ENCODE data around the gene GALNTL6.
"Not testable (repeated sequence)": the region's sequence is repeated elsewhere in the genome, so short reads cannot be mapped to it uniquely, and the experiment has no call there.

The GALNTL6 gene

DNA sequence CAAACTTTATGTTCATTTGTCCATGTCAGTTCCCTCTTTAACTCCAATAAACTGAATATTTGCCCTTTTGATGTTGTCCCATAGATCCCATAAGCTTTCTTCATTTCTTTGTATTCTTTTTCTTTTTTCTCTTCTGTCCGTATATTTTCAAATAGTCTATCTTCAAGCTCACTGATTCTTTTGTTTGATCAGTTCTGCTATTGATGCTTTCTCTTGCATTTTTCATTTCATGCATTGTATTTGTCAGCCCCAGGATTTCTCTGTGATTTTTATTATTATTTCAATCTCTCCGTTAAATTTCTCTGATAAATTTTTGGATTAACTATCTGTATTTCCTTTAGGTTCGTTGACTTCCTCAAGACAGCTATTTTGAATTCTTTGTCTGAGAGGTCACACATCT lies 1082.5 kb downstream of the GALNTL6 start:
- no peak for DNase-seq

GRCh38 chr4:172897046-172897445 lies 1083.8 kb downstream of the GALNTL6 start:
- no peak for DNase-seq

DNA sequence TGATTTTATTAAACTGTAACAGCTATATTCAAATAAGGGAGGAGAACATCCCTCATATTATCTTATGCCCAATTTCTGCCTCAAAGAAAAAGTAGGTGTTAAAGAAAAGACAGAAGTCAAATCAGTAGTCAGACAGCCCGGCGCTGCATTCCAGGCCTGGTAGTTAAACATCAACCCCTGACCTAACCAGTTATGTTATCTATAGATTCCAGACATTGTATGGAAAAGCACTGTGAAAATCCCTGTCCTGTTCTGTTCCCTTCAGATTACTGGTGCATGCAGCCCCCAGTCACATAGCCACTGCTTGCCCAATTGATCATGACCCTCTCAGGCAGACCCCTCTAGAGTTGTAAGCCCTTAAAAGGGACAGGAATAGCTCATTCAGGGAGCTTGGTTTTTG lies 1085.5 kb downstream of the GALNTL6 start:
- no peak for DNase-seq

- DNase-seq: no peak
These were observed 1086.7 kb downstream of the GALNTL6 start for GRCh38 chr4:172899861-172900260.

- no peak for DNase-seq
These were observed 1087.7 kb downstream of the GALNTL6 start for GRCh38 chr4:172900900-172901299.

GRCh38 chr4:172912468-172912867 lies 1099.3 kb downstream of the GALNTL6 start:
- DNase-seq: not testable (repeated sequence)

- not testable (repeated sequence) for DNase-seq
These were observed 1104.2 kb downstream of the GALNTL6 start for GRCh38 chr4:172917403-172917802.

DNA sequence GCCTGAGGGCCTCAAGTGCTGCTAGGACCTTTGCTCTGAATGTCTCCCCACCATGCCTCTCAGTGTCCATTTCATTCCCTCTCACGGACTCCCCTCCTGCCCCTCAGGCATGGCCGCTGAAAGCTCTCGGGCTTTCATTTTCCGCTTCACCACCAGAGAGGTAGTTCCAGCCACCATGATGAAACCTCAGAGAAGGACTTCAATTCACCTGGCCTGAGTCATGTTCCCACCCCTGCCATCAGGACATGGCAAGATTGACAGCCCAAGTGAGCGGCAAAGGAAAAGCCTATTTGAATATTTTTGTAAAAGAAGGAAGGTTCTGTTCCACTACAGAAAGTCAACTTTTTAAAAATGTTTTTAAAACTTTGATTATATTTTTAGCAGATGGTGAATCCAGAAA lies 1106.1 kb downstream of the GALNTL6 start:
- DNase-seq: no peak

DNA sequence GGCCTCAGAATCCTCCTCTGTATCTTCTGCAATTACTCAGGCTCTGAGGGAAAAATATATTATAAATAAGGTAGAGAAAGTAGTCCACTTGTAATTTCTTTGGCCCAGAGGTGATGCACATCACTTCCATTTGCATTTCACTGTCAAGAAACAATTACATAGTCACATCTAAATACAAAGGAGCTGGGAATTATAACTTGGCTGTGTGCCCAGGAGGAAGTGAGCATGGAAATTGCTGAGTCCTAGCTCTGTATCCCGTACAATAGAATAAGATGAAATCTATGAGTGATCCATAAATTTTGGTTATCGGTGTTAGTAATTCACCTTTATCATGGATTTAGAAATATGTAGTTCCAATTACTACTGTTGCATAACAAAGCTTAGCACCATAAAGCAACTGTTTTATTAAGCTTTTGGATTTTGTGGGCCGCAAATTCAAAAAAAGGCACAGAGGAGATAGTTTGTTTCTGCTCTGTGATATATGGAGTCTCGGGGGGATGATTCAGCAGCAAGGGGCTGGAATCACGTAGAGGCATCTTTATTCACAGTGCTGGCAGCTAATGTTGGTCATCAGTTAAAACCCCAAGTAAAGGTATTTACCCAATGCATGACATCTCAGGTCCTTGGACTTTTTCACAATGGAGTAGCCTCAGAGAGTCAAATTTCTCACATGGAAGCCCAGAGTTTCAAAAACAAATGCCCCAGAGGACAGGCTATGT lies 1114.1 kb downstream of the GALNTL6 start:
- DNase-seq: no peak

GRCh38 chr4:172928347-172928746 lies 1115.1 kb downstream of the GALNTL6 start:
- no peak for DNase-seq

DNA sequence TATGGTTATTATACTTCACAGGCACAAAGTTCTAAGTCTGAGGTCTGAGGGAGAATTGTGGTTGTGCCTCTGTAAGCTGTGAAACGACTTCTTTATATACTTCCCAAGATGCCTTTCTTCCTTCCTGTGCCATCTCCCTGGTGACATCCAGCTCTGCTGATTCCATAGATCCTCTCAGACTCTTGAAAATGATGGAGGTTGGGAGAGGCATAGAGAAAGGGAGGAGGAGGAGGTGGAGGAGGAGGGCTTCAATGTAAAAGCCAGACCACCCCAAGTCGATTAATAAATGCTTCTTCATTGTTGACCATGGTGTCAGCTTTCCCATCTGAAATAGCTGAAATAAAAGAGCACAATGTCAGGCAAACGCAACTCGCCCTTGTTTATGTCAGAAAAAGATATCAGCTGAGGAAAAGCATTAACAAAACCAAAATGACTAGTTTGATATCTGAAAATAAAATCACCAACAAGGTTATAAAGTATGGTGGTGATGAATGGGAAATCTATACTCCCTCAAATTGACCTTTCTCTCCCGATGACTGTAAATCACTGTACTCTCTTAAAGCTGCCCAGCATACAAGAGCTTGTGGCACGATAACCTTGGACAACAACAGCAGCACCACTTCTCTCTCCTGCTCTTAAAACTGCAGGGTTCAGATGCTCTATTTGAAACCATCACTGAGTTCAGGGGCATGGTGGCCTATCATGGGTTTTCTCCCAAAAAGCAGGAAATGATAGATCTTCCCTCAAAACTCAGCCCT lies 1125.0 kb downstream of the GALNTL6 start:
- no peak for DNase-seq

- DNase-seq: no peak
These were observed 1125.7 kb downstream of the GALNTL6 start for GRCh38 chr4:172938870-172939269.

GRCh38 chr4:172942840-172943239 lies 1129.6 kb downstream of the GALNTL6 start:
- DNase-seq: no peak

- DNase-seq: no peak
These were observed 1132.4 kb downstream of the GALNTL6 start for GRCh38 chr4:172945611-172946010.

DNA sequence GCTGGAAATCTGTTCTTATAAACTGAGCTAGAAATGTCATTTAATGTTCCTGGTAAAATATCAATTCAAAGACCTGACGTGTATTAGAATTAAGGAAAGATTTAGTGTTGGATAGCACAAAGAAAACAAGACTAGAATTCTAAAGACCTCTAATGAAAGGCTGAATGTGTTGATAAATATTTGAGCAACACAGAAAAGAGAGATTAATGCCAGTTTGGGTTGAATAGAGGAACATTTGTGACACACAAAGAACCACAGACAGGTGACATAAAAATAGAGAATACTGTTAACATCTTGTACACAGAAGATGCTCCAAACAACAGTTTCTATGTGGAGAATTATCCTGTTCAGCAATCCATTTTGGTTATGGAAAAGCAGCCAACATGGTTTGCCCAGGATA lies 1133.3 kb downstream of the GALNTL6 start:
- no peak for DNase-seq

GRCh38 chr4:172947594-172947993 lies 1134.4 kb downstream of the GALNTL6 start:
- DNase-seq: no peak

DNA sequence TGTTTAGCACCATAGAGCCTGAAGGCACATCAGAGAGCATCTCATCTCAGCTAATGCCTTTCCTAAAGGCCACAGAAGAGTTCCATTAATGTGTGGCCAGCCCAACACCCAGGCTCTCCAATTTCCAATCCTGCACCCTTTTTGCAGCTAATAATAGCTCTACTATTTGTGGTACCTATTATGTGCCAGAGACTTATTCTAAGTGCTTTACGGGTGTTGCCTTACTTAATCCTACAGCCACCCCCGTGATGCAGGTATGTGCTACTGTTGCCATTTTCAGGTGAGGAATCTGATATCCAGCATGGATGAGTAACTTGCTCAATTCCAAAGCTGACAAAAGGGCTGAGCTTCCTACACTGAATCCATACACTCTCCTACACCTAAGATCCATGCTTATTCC lies 1137.8 kb downstream of the GALNTL6 start:
- DNase-seq: no peak

- no peak for DNase-seq
These were observed 1138.7 kb downstream of the GALNTL6 start for GRCh38 chr4:172951679-172952451.

GRCh38 chr4:172953896-172954568 lies 1140.8 kb downstream of the GALNTL6 start:
- DNase-seq: no peak

GRCh38 chr4:172956340-172956739 lies 1143.1 kb downstream of the GALNTL6 start:
- not testable (repeated sequence) for DNase-seq

DNA sequence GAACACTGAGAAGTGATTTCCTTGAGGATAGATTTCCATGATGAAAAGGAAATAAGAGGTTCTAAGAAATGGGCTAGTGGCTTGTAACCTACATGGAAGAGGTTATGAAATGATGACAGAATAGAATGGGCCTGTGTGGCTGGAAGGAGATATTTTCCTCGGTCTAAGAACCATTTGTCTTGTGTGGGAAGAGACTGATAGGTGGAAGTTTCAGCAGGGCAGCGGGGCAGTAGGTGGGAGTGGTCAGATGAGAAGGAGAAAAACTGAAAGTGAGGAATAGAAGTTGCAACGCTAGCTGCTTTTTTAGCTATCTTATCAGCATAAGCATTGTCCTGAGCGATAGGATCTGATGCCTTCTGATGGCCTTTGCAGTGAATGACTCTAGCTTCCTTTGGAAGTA lies 1144.0 kb downstream of the GALNTL6 start:
- no peak for DNase-seq

DNA sequence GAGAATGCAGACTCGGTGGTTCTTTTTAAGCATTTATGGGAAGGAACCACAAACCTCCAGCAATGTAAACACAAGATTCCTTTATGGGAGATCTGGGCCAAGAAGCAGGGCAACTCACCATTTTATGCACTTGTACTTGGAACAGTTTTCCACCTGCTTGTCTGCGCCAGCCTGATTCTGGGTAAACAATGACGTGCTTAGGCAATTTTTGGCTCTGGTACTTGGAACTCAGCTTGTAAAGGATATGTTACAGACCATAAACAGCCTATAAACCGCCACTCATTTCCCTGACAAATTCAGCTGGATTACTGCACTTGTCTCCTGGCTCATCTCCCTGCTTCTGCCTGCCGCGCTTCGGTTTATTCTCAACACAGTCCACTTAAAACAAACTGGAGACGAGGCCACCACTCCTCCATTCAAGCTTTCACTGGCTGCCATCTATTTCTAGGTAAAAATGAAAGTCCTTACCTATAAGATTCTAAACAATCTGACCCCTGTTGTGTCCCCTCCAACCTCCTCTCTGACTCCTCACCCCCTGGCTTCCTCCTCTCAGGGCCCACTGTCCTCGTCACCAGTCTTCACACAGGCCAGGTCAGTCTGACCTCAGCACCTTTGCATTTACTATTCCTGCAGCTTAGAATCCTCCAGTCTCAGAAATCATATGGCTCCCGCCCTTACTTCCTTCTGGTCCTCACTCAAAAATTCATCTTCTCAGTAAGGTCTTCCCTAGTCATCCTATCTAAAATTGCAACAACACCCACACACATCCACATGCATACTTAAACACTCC lies 1149.6 kb downstream of the GALNTL6 start:
- DNase-seq: no peak

Measured in KG1 (cell line).